Glutamatergic neuron (in vitro differentiated cells): Measurements from ENCODE around the gene ABHD15. TPM values are rescaled to one million over a fixed set of nuclear protein-coding genes. Genes with fewer than 3 reads are reported as not detected.
"Not testable (repeated sequence)": the region's sequence is repeated elsewhere in the genome, so short reads cannot be mapped to it uniquely, and the experiment has no call there.

Experiments used
- DNase-seq: peaks from one replicate; pipeline ENCODE4 v3.0.0; 2022
- H3K27ac Mint-ChIP-seq: one replicate; pipeline ENCODE4 v1.8.0; 2020; ENCODE audit warnings: mild to moderate bottlenecking, mixed read lengths, inconsistent platforms; ENCODE audit not compliant: unreplicated experiment
- H3K27me3 Mint-ChIP-seq: one replicate; pipeline ENCODE4 v1.8.0; 2020; ENCODE audit warnings: mild to moderate bottlenecking, moderate library complexity, mixed read lengths, inconsistent platforms; ENCODE audit not compliant: unreplicated experiment
- H3K36me3 Mint-ChIP-seq: one replicate; pipeline ENCODE4 v1.8.0; 2020; ENCODE audit warnings: mild to moderate bottlenecking, mixed read lengths, inconsistent platforms; ENCODE audit not compliant: unreplicated experiment
- H3K4me1 Mint-ChIP-seq: one replicate; pipeline ENCODE4 v1.8.0; 2020; ENCODE audit warnings: mild to moderate bottlenecking, low read depth, mixed read lengths, inconsistent platforms; ENCODE audit not compliant: unreplicated experiment
- H3K4me3 Mint-ChIP-seq: one replicate; pipeline ENCODE4 v1.8.0; 2020; ENCODE audit warnings: mild to moderate bottlenecking, mixed read lengths, inconsistent platforms; ENCODE audit not compliant: unreplicated experiment
- H3K9me3 Mint-ChIP-seq: one replicate; pipeline ENCODE4 v1.8.0; 2020; ENCODE audit warnings: mild to moderate bottlenecking, moderate library complexity, mixed read lengths, inconsistent platforms; ENCODE audit not compliant: unreplicated experiment
- total RNA-seq: library from RNA; stranded (reverse); fragmentation: NEBNext Ultra II Directional; extraction: Animal tissue kit (Norgen Biotek cat#: 25700); gene quantifications from one replicate; pipeline ENCODE4 v1.2.1, GENCODE V29; 2021; ENCODE audit not compliant: unreplicated experiment
- TF ChIP-seq, protein P1 (sequence below): fragments of 200-600 bp; sonication (generic); IDR thresholded peaks from one replicate; pipeline ENCODE4 v1.5.0; 2021; ENCODE audit not compliant: partially characterized antibody, unreplicated experiment

Gene ABHD15
- total RNA-seq, 1 donor from 2014 or later, result 2.5 TPM

- Mint-ChIP-seq H3K4me1 (peaks cover 20% of the 10 kb centered on the region), H3K27me3 (peaks cover 7% of the 10 kb centered on the region), H3K4me3 (no peak overlapping the region), H3K9me3 (peaks cover 11% of the 10 kb centered on the region), H3K36me3 (no peaks in the 10 kb centered on the region), H3K27ac (peak overlapping the region; percentile 33)
- no peak for DNase-seq
- TF ChIP-seq, protein P1, sequence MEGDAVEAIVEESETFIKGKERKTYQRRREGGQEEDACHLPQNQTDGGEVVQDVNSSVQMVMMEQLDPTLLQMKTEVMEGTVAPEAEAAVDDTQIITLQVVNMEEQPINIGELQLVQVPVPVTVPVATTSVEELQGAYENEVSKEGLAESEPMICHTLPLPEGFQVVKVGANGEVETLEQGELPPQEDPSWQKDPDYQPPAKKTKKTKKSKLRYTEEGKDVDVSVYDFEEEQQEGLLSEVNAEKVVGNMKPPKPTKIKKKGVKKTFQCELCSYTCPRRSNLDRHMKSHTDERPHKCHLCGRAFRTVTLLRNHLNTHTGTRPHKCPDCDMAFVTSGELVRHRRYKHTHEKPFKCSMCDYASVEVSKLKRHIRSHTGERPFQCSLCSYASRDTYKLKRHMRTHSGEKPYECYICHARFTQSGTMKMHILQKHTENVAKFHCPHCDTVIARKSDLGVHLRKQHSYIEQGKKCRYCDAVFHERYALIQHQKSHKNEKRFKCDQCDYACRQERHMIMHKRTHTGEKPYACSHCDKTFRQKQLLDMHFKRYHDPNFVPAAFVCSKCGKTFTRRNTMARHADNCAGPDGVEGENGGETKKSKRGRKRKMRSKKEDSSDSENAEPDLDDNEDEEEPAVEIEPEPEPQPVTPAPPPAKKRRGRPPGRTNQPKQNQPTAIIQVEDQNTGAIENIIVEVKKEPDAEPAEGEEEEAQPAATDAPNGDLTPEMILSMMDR, result no peak
Observed at GRCh38 chr17:29561554-29562517, 5.0 kb downstream of the ABHD15 start.

DNA sequence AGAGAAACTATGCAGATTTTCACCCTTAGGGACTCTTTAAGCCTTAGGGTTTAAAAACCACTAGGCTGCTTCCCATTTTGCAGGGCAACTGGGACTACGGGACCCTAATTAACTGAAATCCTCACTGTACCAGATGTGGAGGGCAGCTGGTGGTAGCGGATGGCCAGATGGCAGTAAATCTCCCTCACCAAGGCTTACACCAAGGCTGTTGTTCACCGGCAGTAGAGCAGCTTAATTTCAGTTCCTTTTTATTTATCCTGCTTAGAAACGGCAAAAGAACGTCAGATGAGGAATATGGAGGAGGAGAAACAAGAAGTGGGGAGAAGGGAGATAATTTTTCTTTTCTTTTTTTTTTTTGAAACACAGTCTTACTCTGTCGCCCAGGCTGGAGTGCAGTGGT lies 6.5 kb downstream of the ABHD15 start:
- Mint-ChIP-seq H3K27ac (peak overlapping the region; percentile 88), H3K36me3 (no peaks in the 10 kb centered on the region), H3K27me3 (peaks cover 7% of the 10 kb centered on the region), H3K9me3 (peaks cover 11% of the 10 kb centered on the region), H3K4me3 (peak overlapping the region; percentile 47), H3K4me1 (peaks cover 20% of the 10 kb centered on the region)
- peak; percentile 66 for DNase-seq
- TF ChIP-seq, protein P1, result no peak

DNA sequence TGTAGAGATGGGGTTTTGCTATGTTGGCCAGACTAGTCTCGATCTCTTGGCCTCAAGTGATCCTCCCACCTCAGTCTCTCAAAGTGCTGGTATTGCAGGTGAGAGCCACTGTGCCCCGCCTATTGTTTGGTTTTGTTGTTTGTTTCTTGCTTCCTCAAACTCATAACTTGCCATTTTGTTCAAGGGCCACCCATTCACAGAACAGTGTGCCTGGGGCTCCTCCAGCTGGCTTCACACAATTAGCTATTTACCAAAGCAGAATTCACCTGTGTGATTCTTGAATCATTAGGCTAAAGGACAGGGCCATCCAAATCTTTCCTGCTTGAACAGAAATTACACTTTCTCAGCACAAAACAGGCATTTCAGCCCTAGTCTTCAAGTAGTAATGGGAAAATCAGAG lies 7.2 kb downstream of the ABHD15 start:
- Mint-ChIP-seq H3K27ac (peak overlapping the region; percentile 11), H3K9me3 (peaks cover 11% of the 10 kb centered on the region), H3K36me3 (no peaks in the 10 kb centered on the region), H3K4me3 (no peak overlapping the region), H3K4me1 (peaks cover 20% of the 10 kb centered on the region), H3K27me3 (peaks cover 7% of the 10 kb centered on the region)
- TF ChIP-seq, protein P1, result no peak
- no peak for DNase-seq

- peaks cover 16% of the 10 kb centered on the region for H3K4me1 Mint-ChIP-seq
- H3K36me3 Mint-ChIP-seq, DNase-seq, H3K4me3 Mint-ChIP-seq, H3K27me3 Mint-ChIP-seq, H3K27ac Mint-ChIP-seq: not testable (repeated sequence)
- peaks cover 11% of the 10 kb centered on the region for H3K9me3 Mint-ChIP-seq
Observed at GRCh38 chr17:29558139-29558538, 8.7 kb downstream of the ABHD15 start.

DNA sequence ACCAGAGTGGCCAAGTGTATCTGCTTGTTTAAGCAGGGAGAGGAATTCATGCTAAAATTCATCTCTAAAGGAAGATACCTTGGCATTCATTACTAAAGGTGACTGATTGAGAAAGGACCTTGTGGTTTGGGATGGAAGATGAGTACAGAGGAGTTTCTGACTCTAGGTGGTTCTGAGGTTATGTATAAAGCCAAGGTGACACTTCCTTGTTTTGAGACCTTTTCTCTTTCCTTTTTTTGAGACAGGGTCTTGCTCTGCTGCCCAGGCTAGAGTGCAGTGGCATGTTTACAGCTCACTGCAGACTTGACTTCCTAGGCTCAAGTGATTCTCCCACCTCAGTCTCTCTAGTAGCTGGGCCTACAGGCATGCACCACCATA lies 9.1 kb downstream of the ABHD15 start:
- no peak overlapping the region for H3K27ac Mint-ChIP-seq
- TF ChIP-seq, protein P1, result no peak
- no peak for DNase-seq
- H3K4me1 Mint-ChIP-seq, result peaks cover 14% of the 10 kb centered on the region
- no peak overlapping the region for H3K4me3 Mint-ChIP-seq
- H3K9me3 Mint-ChIP-seq, result peaks cover 11% of the 10 kb centered on the region
- H3K36me3 Mint-ChIP-seq, result no peaks in the 10 kb centered on the region
- peaks cover 7% of the 10 kb centered on the region for H3K27me3 Mint-ChIP-seq
